HepG2 (cell line): ENCODE data around the gene TBC1D24.

Source experiments
- HNF4G ChIP-seq, 2 experiments: sonication (generic) in 1 of 2; formaldehyde crosslinking in 1 of 2; IDR thresholded peaks; 2 replicates each; pipeline versions ENCODE4 v1.4.0 to v1.6.1; 2011 to 2020; ENCODE audit warnings: borderline replicate concordance in 2 of 2, low read depth in 2 of 2, mild to moderate bottlenecking in 2 of 2, low read length in 1 of 2, missing genetic modification reagents in 1 of 2, moderate library complexity in 1 of 2
- KDM1A ChIP-seq: IDR thresholded peaks from 2 replicates; pipeline ENCODE4 v1.6.1; 2016; ENCODE audit warnings: missing compliant biosample characterization
- NFE2L1 ChIP-seq: sonication (generic); formaldehyde crosslinking; IDR thresholded peaks from 2 replicates; pipeline ENCODE4 v1.4.0; 2020; ENCODE audit warnings: missing genetic modification reagents, mild to moderate bottlenecking, borderline replicate concordance
- TBP ChIP-seq: sonication (generic); formaldehyde crosslinking; IDR thresholded peaks from 2 replicates; pipeline ENCODE4 v1.5.0; 2020; ENCODE audit warnings: missing genetic modification reagents

- no peak for TF ChIP-seq NFE2L1 (CRISPR knock-in tag)
- TF ChIP-seq KDM1A (CRISPR knock-in tag) = no peak
- no peak for TF ChIP-seq HNF4G (IDR thresholded peaks at IDR 0.05; ENCODE audit: borderline replicate concordance, low read depth, low read length)
- TF ChIP-seq HNF4G (CRISPR knock-in tag; IDR thresholded peaks at IDR 0.05; ENCODE audit: borderline replicate concordance, low read depth) = no peak
- no peak for TF ChIP-seq TBP (CRISPR knock-in tag)
Measured at GRCh38 chr16:2443555-2443954, 31.4 kb upstream of the TBC1D24 start.
